ENCODE results near the gene GSTO2. TPM values are rescaled to one million over a fixed set of nuclear protein-coding genes. Genes with fewer than 3 reads are reported as not detected.
A peak's percentile ranks its signal among the peaks of the same experiment; 100 is the strongest.

Gene GSTO2
- polyA plus RNA-seq, 3 donors, result 26.0 to 32.1 (median 30.4) TPM

DNA sequence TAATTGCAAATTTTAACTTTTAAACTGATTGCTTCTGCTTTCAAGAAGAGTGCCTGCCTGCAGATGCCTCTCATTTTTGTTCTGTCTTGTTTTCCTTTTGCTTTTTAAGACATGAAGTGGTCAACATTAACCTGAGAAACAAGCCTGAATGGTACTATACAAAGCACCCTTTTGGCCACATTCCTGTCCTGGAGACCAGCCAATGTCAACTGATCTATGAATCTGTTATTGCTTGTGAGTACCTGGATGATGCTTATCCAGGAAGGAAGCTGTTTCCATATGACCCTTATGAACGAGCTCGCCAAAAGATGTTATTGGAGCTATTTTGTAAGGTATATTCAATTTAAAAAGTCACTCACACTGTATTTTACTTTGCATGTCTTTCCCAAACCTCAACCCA lies 8.8 kb downstream of the GSTO2 start:
- DNase-seq (ENCODE audit: low read depth in 3 of 3, low spot score in 2 of 3), result no peak

- DNase-seq (ENCODE audit: low read depth in 3 of 3, low spot score in 2 of 3), result no peak
Observed at GRCh38 chr10:104279550-104280259, 10.7 kb downstream of the GSTO2 start.

DNA sequence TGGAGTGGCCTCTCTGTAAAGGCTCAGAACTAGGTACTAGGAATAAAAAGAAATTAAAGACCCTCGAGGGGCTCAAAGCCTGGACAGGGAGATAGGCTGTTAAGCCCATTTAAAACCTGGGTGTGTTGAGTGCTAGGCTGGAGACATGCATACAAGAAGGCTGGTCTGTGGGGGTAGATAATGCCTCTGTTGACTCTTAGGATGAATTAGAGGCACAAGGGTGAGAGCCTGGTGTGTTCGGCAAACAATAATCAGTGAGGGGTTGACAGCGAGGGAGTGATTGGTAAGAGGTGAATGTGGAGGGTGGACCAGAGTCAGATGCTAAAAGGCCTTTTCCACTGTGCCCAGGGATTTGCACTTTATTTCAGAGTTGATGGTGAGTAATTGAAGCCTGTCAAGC lies 12.7 kb downstream of the GSTO2 start:
- no peak for DNase-seq (ENCODE audit: low read depth in 3 of 3, low spot score in 2 of 3)

- no peak for DNase-seq (ENCODE audit: low read depth in 3 of 3, low spot score in 2 of 3)
Observed at GRCh38 chr10:104284846-104285245, 15.9 kb downstream of the GSTO2 start.

DNA sequence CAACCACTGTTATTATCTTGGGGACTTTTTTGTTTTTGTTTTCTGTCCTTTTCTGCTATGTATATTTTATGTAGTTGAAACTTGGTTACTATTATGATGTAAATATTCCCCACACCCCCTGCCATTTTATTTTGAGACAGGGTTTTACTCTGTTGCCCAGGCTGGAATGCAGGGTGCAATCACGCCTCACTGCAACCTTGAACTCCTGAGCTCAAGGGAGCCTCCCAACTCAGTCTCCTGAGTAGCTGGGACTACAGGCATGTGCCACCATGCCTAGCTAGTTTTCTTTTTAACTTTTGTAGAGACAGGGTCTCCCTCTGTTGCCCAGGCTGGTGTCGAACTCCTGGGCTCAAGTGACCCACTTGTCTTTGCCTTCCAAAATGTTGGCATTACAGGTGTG lies 18.0 kb downstream of the GSTO2 start:
- no peak for DNase-seq (ENCODE audit: low read depth in 3 of 3, low spot score in 2 of 3)

DNA sequence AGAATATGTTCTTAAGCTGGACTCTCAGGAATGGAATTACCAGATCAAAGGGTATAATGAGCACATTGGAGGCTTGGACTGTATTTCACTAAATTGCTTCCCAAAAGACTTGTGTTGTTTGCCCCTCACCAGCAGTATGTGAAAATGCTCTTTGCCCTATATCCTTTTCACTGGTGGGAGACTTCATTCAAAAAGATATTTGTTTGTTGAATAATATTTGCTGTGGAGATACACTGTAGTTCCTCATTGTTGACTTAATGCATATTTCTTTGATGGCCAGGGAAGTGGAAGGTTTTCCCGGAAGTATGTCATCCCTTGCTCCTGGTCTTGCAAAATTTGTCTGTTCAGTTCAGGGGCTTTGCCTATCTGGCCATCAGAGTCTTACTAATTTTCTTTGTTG lies 19.4 kb downstream of the GSTO2 start:
- no peak for DNase-seq (ENCODE audit: low read depth in 3 of 3, low spot score in 2 of 3)

GRCh38 chr10:104291439-104291951 lies 22.5 kb downstream of the GSTO2 start:
- DNase-seq (ENCODE audit: low read depth in 3 of 3, low spot score in 2 of 3), result peak in 2 of 3 donors; percentile 66 to 77

DNA sequence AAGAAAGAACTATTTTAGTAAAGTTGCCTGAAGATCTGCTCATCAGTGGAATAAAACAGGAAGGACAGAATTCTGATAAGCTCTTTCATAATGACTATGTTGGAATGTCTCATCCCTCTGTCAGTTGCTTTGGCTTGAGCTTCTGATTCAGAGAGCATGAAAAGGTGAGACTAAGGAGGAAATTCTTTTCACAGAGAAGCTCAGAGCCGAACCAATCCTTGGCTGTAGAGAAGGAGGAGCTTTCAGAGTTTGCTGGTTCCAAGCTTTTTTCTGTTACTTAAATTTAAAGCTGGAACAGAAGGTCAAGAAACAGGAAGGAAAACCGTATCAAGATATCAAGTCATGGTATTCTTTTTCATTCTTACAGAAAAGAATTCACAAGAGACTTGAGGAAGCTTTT lies 24.0 kb downstream of the GSTO2 start:
- DNase-seq (ENCODE audit: low read depth in 3 of 3, low spot score in 2 of 3), result no peak

GRCh38 chr10:104293781-104294321 lies 24.9 kb downstream of the GSTO2 start:
- DNase-seq (ENCODE audit: low read depth in 3 of 3, low spot score in 2 of 3), result no peak

- DNase-seq (ENCODE audit: low read depth in 3 of 3, low spot score in 2 of 3), result no peak
Observed at GRCh38 chr10:104296687-104297436, 27.9 kb downstream of the GSTO2 start.

- DNase-seq (ENCODE audit: low read depth in 3 of 3, low spot score in 2 of 3), result no peak
Observed at GRCh38 chr10:104297697-104298660, 29.0 kb downstream of the GSTO2 start.

DNA sequence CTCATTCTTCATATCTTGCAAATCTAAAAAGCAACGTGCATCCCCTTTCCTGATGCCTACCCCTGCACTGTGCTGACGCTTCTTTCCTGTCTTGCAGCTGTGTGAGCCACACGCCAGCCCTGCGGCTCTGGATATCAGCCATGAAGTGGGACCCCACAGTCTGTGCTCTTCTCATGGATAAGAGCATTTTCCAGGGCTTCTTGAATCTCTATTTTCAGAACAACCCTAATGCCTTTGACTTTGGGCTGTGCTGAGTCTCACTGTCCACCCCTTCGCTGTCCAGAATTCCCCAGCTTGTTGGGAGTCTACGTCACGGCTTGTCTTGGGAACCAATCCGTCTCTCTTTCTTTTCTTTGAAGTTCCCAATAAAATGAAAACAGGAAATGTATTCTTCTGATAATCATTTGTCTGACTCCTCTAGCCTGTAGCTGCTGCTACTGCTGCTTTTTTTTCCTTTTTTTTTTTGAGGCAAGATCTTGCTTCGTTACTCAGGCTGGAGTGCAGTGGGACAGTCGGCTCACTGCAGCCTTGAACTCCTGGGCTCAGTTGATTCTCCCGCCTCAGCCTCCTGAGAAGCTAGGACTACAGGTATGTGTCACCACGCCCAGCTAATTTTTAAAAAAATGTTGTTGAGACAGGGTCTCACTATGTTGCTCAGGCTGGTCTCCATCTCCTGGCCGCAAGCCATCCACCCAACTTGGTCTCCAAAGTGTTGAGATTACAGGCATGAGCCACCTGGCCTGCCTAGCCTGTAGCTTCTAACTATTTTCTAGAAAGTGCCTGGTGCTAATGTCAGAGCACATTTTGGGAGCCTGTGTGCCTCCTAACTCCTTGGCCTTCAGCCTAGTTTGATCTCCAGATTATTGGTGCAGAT lies 30.3 kb downstream of the GSTO2 start:
- DNase-seq (ENCODE audit: low read depth in 3 of 3, low spot score in 2 of 3), result no peak

- no peak for DNase-seq (ENCODE audit: low read depth in 3 of 3, low spot score in 2 of 3)
Observed at GRCh38 chr10:104300002-104300735, 31.2 kb downstream of the GSTO2 start.

- no peak for DNase-seq (ENCODE audit: low read depth in 3 of 3, low spot score in 2 of 3)
Observed at GRCh38 chr10:104300736-104301292, 31.8 kb downstream of the GSTO2 start.

- DNase-seq (ENCODE audit: low read depth in 3 of 3, low spot score in 2 of 3), result no peak
Observed at GRCh38 chr10:104301907-104302690, 33.1 kb downstream of the GSTO2 start.

- DNase-seq (ENCODE audit: low read depth in 3 of 3, low spot score in 2 of 3), result no peak
Observed at GRCh38 chr10:104303594-104304355, 34.8 kb downstream of the GSTO2 start.

DNA sequence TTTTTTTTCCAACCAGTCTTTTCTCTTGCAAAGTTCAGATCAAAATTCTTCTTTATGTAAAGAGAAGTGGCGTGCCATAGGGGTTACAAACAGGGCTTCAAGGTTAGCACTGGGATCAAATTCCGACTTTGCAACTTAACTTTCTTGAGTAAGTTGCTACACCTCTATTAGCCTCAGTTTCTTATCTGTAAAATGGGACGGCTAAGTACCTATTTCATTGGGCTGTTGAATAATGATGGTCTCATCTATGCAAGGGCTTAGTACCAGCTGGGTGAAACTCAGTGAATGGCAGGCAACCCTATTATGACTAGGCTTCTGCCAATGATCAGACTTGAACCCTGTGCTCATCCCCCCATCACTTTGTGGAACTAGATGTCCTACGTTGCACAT lies 35.4 kb downstream of the GSTO2 start:
- no peak for DNase-seq (ENCODE audit: low read depth in 3 of 3, low spot score in 2 of 3)

Measured in right renal cortex interstitium (tissue), 3 donors.